Loucy (cell line): ENCODE data around the gene SSTR5.

Experiments used
- CTCF ChIP-seq: fragments of 200-600 bp; sonication (generic); conservative IDR thresholded peaks from 2 replicates; pipeline ENCODE4 v1.5.1; 2014; ENCODE audit warnings: mild to moderate bottlenecking, antibody characterized with exemption, low read length
- EZH2phosphoT487 ChIP-seq: fragments of 200-600 bp; IDR thresholded peaks from 2 replicates; pipeline ENCODE4 v1.6.1; 2018; ENCODE audit warnings: antibody characterized with exemption, mild to moderate bottlenecking, moderate library complexity, borderline replicate concordance

- no peak for TF ChIP-seq CTCF
- no peak for TF ChIP-seq EZH2phosphoT487
These were observed 41.5 kb downstream of the SSTR5 start for GRCh38 chr16:1113889-1114526.
